ENCODE results near the gene ZBTB2. TPM values are rescaled to one million over a fixed set of nuclear protein-coding genes. Genes with fewer than 3 reads are reported as not detected.

Gene ZBTB2
- total and polyA plus RNA-seq, 2 of the 4 experiments (the other 2 are of a cell fraction), result 11.8 to 17.7 TPM

DNA sequence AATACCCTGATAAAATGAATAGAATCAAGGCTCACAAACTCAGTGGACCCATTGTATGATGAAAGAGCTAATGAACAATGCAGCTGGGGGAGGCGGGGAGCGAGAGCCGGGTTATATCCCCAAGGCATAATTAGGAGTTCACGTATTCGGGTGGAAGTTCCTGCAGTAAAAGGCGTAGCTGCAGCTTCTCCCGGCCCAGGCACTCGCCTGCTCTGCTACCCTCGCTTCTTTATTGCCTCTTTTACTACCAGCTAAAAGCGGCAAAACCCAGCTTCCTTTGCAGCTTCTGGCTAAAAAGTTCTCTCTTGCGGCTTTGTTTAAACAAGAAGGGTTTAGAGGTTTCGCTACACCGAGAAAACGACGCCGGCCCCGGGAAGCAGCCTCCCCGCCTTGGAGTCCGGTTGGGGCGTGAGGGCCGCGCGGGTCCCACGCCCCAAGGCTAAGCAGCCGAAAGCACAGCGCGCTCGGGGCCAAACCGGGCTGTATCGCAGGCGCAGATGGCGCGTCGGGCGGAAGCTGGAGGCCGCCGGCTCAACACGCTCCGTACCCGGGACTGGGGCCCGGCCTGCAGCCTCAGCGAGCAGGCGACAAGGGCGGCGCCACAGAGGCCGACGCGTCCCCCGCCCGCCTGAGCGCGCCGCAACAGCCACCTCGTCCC is 1.6 kb downstream of the ZBTB2 start:
- ChIA-PET POLR2A (ENCODE audit: unreplicated experiment) (interaction anchor here (0.5 kb wide), 2 partner anchors 15 to 98 kb away, joined by 3 to 10 read pairs; no protein-coding TSS in a partner anchor), CTCF (no interaction called here)
- in situ Hi-C loops (cut with MboI; ENCODE audit: low sequenced_read_pairs), result no loop called here
- Histone ChIP-seq H3K79me1 (ENCODE audit: low read depth in 1 of 2, low read length in 2 of 2) (peaks cover 18 to 53% of the 10 kb centered on the region in 2 experiments), H3K36me3 (ENCODE audit: control insufficient read depth, insufficient read depth, low read length) (no peaks in the 10 kb centered on the region; the same call in 1 of the 2 replicates), H3K4me3 (ENCODE audit: insufficient read depth, low read depth, low read length) (peak overlapping the region; percentile 69), H3K9me3 (ENCODE audit: control insufficient read depth, insufficient read depth, low read length) (no peaks in the 10 kb centered on the region), H3K4me2 (ENCODE audit: low read depth, low read length) (peak overlapping the region; percentile 84), H3K56ac (ENCODE audit: extremely low read depth, insufficient read depth, low read length) (peak overlapping the region; percentile 100), H2AFZ (replicated peaks; ENCODE audit: low read length, poor library complexity) (peak overlapping the region; percentile 94), H3K4me1 (ENCODE audit: control insufficient read depth, insufficient read depth, low read length) (peaks cover 7% of the 10 kb centered on the region), H2BK15ac (ENCODE audit: low read depth, low read length) (no peak overlapping the region), H2BK120ac (ENCODE audit: low read depth, low read length) (peak overlapping the region; percentile 58), H4K20me1 (ENCODE audit: insufficient read depth, low read length) (peaks cover 32% of the 10 kb centered on the region), H3K18ac (ENCODE audit: low read depth, low read length) (peak overlapping the region; percentile 40), H3K27ac (ENCODE audit: insufficient read depth, low read length) (peak overlapping the region; percentile 92), H2AK9ac (replicated peaks; ENCODE audit: low read depth, low read length, poor library complexity) (peak overlapping the region; percentile 99), H4K91ac (ENCODE audit: insufficient read depth, low read depth, low read length) (peak overlapping the region; percentile 92), H3K9me1 (ENCODE audit: insufficient read depth, low read length) (0 out of 2 replicates have a peak, but pooled peaks cover 12% of the 10 kb centered on the region), H3K4ac (ENCODE audit: low read depth, low read length) (peak overlapping the region; percentile 95), H2BK5ac (ENCODE audit: low read depth, low read length, poor library complexity, severe bottlenecking) (peak overlapping the region; percentile 90), H4K5ac (ENCODE audit: low read depth, low read length) (peak overlapping the region; percentile 13), H3K27me3 (ENCODE audit: control insufficient read depth, insufficient read depth, low read length) (no peaks in the 10 kb centered on the region), H3K14ac (replicated peaks; ENCODE audit: low read depth, low read length) (peak overlapping the region; percentile 98), H3K23ac (ENCODE audit: low read depth, low read length) (peak overlapping the region; percentile 80), H4K8ac (ENCODE audit: low read depth in 2 of 2, low read length in 2 of 2) (peak overlapping the region; percentile 35 to 90), H2AK5ac (ENCODE audit: low read depth, low read length) (peak overlapping the region; percentile 61), H2BK20ac (ENCODE audit: low read depth, low read length) (no peak overlapping the region), H3K9ac (ENCODE audit: low read depth, low read length) (peak overlapping the region; percentile 69)
- intact Hi-C loops (cut with micrococcal nuclease), result loop anchor here (5.0 kb wide), 2 partner anchors 497 to 708 kb away; no protein-coding TSS in a partner anchor
- BruUV-seq (replicated peaks), result no TSS peak
- dilution Hi-C loops (cut with HindIII; ENCODE audit: low sequenced_read_pairs, unreplicated experiment), result no loop called here
- WGBS, 2 experiments (ENCODE audit: extremely low coverage in 2 of 2, insufficient read length in 1 of 2), result 0% methylated on average over 19 of the region's 54 CpGs; no CpG with 5 or more reads in 1 of the 2 experiments
- DNase-seq (peak; percentile 59), ATAC-seq (ENCODE audit: low read depth) (0 out of 2 replicates have a peak, but pooled peaks have one; percentile 2)
- no peak for TF ChIP-seq CHD1 (IDR thresholded peaks at IDR 0.05; ENCODE audit: low read depth, low read length)
- TF ChIP-seq MXI1 (IDR thresholded peaks at IDR 0.05; ENCODE audit: borderline replicate concordance, low read depth, low read length), result 0 out of 2 replicates have a peak, but pooled peaks have one; percentile 15
- no peak for TF ChIP-seq BHLHE40 (IDR thresholded peaks at IDR 0.05; ENCODE audit: low read depth, low read length)
- TF ChIP-seq POLR2A (IDR thresholded peaks at IDR 0.05; ENCODE audit: low read depth, low read length), result peak; percentile 66

All from IMR-90 (cell line).